Measurements from ENCODE around the gene GPATCH2.

GPATCH2 gene

DNA sequence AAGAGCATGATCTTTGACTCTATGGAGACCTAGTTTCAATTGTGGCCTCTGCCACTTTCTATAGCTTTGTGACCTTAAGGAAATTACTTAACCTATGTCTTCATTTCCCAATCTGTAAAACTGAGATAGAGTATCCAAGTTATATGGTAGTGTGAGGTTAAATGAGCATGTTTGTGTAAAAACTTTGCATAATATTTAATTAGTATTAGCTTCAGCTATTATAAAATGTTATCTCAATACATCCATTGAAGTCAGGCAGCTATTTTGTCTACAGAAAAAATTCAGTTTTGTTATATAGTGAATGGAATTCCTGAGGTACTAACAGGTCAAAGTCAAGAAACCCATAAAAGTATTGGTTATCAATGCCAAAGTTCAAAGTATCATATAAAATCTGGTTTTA lies 53.6 kb downstream of the GPATCH2 start:
- no peak for DNase-seq

DNA sequence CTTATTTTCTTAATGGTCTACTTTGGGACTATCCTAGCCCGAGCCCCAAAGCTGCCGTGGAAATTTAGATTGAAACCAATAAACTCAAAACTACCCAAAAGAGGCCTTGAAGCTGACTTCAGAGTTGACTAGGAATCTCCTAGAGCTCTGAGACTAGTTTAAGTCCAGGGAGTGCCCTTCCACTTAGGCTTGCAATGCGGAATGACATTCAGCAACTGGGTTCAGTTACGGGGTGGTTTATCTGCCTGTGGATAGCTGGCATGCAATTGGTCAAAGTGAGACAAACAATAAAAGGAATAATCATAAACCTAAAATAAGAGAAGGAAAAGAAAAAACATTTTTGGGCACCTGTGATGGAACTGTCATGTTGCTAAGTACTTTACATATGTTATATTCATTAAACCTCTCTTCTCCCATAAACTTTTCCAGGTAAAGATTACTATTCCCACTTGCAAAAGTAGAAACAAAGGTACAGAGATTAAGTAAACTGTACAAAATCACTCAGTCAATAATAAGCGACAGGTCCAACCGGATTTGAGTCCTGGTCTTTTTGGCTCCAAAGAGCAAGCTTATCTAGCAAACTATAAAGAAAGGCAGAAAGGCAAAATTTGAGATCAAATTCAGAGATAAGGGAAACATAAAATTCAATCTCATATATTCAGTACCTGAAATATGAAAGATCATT lies 56.5 kb downstream of the GPATCH2 start:
- no peak for DNase-seq

GRCh38 chr1:217569021-217569420 lies 61.9 kb downstream of the GPATCH2 start:
- no peak for DNase-seq

GRCh38 chr1:217568200-217568599 lies 62.7 kb downstream of the GPATCH2 start:
- no peak for DNase-seq

DNA sequence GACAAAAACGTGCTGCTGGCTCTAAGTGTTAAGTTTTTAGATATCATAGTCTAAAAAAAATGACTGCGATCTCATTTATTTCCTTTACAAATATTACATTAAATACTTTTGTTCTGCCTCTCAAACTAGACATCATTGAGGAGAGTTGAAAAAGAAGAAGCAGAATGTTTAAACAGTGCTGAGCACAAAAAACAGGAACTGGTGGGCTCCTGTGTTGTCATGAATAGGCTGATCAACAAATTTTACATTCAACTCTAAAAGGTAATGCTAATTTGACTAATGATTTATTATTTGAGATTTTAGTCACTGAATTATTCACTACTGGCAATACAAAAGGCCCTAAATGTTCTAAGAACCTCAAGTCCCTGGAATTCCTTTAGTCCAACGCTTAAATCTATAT lies 66.1 kb downstream of the GPATCH2 start:
- DNase-seq, result no peak

DNA sequence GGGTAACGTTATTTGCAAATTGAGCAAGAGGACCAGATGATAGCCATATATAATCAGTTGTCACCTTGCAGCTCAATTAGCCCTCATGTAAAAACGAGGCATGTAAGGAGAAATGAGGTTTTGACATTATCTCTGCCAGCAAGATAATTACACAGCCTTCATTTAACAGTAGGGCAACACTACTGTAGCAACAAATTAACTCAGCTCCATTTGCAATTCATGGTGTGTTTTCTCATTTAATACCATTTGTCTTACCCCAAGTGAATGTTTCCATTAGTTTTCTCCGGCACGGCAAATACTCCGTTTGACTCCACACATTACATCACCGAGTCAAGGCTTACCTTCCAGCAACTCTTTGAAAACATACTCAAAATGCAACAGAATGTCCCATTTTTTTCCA lies 66.7 kb downstream of the GPATCH2 start:
- DNase-seq, result no peak

- no peak for DNase-seq
These were observed 67.7 kb downstream of the GPATCH2 start for GRCh38 chr1:217563179-217563578.

- no peak for DNase-seq
These were observed 68.5 kb downstream of the GPATCH2 start for GRCh38 chr1:217562229-217562878.

GRCh38 chr1:217561446-217561845 lies 69.4 kb downstream of the GPATCH2 start:
- no peak for DNase-seq

DNA sequence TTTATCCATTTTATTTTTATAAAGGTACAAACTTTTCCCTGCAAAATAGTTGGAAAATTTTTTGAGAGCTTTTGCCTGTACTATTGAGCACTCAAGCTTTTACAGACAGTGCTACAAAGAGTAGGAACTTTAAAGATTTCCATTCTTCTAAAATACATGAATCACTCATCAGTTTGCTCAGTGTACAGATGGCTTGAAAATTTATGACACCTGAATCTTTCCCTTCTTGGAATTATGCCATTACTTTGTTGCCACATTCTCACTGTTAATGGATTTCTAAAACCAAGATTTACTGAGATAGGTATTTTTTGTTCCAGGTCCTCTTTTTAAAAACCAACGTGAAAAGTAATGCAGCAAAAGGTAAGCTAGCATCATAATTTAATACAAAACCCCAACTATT lies 76.0 kb downstream of the GPATCH2 start:
- no peak for DNase-seq

GRCh38 chr1:217553949-217554509 lies 76.9 kb downstream of the GPATCH2 start:
- DNase-seq, result no peak

GRCh38 chr1:217552339-217552951 lies 78.4 kb downstream of the GPATCH2 start:
- no peak for DNase-seq

DNA sequence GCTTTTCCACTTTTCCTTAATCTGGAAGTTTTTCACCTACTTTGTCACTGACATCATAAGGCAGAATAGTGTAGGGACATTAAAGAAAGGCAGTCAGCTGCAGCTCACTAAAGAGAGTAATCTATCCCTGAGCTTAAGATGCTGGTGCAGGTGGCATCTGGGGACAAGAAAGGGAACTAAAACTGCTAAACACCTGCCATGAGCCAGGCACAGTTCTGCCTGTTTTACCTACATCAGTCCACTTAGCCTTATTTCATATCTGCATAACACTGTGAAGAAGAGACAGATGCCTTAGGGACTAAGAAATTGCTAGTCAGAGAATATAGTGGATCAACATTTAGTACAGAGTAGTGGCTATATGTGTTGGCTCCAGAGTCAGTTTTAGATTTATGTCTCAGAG lies 88.1 kb downstream of the GPATCH2 start:
- DNase-seq, result no peak

DNA sequence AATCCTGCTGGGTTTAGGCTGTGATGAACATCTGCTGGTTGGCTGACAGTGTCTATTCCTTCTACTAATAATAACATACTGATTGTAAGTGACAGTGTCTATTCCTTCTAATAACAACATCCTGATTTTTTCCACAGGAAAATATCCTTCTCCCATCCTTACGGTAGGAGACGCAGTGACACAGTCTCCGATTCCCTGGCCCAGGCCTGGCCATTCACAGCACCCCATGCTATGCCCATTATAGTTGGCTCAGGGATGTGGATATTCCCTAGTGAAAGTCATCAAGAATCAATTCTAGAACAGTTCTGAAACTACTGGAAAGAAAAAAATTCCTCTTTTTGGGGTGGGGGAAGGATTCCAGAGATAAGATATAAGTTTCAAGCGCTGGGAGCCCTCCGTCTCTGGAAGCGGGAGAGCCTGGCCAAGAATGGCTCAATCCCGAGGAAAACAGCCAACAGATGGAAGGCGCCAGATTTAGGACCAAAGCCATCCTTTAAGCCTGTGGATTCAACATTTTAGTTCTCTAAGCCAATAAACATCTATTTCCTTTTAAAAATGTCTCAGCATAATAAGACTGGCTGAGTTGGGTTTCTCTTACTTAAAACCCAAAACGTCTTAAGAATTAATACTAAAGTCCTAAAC lies 88.6 kb downstream of the GPATCH2 start:
- no peak for DNase-seq

GRCh38 chr1:217540321-217540720 lies 90.6 kb downstream of the GPATCH2 start:
- DNase-seq, result no peak

- no peak for DNase-seq
These were observed 91.4 kb downstream of the GPATCH2 start for GRCh38 chr1:217539510-217539909.

DNA sequence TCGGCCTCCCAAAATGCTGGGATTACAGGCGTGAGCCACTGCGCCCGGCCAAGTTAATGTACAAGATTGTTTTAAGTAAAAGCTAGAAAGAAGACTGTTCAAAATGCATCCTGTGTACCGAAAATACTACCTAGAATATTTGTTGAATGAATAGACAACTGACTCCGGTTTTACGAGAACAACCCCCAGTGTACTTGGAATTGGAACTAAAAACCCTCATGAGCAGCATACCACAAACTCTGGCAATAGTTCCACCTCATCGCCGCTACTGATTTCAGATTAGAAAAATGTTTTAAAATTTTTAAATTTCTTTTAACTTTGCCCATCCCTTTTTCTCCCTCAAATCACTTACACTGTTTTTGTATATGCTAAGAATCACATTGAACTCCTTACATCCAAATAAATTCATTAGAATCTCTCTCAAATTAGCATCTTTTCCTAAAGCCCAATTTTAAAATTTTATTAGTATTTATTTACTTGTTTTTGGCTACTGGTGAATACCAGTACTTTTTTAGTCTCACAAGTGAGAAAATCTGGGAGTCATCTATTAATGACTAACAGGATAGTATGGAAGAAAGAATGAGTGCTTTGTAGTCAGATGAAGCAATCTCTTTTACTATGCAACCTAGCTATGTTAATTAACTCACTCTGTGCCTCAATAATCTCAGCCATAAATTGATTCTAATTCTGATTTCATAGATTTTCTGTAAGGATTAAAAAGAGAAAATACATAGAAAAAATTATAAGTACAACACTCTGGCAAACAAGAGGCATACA lies 95.1 kb downstream of the GPATCH2 start:
- DNase-seq, result no peak

GRCh38 chr1:217534566-217534965 lies 96.3 kb downstream of the GPATCH2 start:
- DNase-seq, result no peak

DNA sequence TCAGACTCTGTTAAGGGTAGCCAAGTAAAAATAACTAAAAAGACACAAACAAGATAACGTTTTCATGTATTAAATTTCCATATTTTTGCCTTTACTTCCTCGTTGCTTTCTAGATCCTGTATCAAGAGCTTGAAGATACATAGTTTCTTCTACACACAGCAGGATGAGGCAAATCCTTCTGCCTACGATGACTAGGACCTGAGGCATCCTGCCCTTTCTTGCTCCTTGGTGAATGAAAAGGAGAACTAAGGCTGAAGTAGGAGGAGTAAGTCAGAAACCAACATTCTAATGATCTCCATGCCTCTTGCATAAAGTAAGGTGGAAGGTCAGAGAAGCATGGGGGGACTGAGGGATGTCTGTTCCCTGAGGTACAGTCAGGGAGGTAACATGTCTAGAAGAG lies 102.6 kb downstream of the GPATCH2 start:
- DNase-seq, result no peak

GRCh38 chr1:217527151-217527550 lies 103.7 kb downstream of the GPATCH2 start:
- DNase-seq, result no peak

- no peak for DNase-seq
These were observed 104.3 kb downstream of the GPATCH2 start for GRCh38 chr1:217526636-217527035.

DNA sequence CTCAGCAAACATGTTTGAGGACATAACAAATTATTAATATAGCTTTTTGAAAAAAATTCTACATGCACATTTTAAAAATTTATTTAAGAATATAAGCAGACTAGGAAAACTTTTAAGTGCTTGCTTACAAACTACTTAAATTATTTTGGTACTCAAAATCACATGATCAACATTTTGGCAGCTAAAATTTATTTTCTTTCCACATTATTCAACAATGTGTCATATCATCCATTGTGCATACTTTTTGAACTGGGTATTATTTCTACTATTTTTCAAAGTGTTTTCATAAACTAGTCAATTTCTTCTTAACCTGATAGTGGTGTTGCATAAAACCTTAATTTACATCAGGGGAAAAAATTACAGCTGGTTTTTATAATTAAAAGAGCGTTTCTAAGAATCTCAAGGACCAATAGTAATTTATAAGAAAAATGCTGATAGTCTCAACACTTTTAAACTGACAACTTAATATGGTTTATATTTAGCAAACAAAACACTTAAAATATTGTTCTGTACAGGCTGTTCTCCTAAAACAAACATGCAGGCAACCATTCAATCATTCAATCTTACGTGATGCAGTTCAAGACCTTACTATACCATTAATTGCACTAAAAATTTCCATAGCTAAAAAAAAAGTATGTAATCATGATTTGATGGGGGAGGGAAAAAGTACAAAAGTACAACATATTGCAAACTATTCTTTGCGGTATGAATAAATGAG lies 105.0 kb downstream of the GPATCH2 start:
- DNase-seq, result no peak
